ENCODE data around the gene DIP2A.

Gene DIP2A

GRCh38 chr21:46538262-46538661 lies 79.6 kb downstream of the DIP2A start:
- DNase-seq = no peak

DNA sequence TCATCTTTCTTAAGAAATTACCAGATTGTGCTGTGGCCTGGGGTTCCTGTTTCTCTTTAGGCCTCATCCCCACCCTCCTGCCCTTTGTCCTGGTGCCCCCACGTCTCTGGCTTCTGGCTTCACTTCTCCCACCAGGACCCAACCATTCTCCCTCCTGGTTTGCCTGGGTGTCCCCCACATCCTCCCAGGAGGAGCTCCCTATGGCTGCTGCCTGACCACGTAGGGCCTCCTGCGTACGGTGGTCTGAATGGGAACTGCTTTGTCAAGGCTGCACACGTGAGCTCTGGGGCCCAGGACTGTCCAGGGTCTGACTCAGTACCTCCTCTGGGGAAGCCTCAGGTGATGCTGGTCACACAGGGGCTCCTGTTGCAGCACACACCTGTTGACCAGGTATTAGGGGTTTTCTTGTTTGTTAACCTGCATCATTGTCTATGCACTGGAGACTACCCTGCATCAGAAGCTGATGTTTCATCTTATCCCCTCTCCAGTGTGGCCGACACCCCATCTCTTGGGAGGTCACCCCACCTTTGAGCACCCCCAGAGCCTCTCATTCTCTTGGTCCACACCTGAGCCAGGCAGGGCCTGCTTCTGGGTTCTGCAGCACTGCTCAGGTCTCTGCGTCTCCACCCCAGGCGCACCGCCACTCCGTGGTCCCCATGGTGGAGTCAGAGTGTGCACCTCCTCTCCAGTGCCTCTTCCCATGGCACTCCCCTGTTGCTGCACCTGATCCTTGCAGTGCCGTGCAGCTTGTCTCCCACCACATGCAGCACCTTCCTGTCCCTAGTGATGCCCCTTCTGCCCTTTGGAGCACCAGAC lies 80.4 kb downstream of the DIP2A start:
- no peak for DNase-seq

- no peak for DNase-seq
Measured at GRCh38 chr21:46540087-46540710, 81.5 kb downstream of the DIP2A start.

GRCh38 chr21:46542588-46543124 lies 84.0 kb downstream of the DIP2A start:
- DNase-seq = no peak

DNA sequence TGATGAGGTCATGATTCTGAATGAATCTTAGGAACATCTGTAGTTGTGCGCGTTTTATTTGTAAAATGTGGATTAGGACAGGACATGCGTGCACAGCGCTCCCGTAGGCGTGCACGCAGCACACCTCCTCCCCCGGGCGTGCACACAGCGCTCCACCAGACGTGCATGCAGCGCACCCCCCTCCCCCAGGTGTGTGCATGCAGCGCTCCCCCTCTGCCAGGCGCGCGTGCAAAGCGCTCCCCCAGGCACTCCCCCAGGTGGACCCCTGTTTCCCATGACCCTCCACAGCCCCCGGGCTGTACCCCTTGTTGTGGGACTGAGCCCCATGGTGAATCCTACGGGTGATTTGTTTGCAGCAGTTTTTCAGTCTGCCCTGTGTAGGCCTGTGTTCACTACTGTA lies 84.6 kb downstream of the DIP2A start:
- no peak for DNase-seq

- DNase-seq = no peak
Measured at GRCh38 chr21:46544003-46544402, 85.3 kb downstream of the DIP2A start.

GRCh38 chr21:46544824-46545223 lies 86.1 kb downstream of the DIP2A start:
- no peak for DNase-seq

GRCh38 chr21:46545363-46545762 lies 86.7 kb downstream of the DIP2A start:
- no peak for DNase-seq

- no peak for DNase-seq
Measured at GRCh38 chr21:46545911-46546310, 87.2 kb downstream of the DIP2A start.

DNA sequence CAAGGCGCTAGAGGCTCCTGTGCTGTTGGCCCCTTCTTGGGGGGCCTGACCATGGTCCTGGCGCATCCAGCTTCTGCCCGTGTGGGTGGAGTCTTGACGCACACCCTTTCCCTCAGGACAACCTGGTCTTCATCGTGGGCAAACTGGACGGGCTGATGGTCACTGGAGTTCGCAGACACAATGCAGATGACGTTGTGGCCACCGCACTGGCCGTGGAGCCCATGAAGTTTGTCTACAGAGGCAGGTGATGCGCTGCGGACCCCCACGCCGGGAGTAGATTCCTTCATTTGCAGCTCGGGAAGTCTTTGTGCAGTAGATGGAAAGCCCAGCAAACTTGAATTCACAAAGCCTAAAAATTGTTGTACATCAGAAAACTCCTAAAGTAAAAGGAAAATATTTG lies 88.1 kb downstream of the DIP2A start:
- no peak for DNase-seq

- DNase-seq = no peak
Measured at GRCh38 chr21:46549650-46550049, 91.0 kb downstream of the DIP2A start.

DNA sequence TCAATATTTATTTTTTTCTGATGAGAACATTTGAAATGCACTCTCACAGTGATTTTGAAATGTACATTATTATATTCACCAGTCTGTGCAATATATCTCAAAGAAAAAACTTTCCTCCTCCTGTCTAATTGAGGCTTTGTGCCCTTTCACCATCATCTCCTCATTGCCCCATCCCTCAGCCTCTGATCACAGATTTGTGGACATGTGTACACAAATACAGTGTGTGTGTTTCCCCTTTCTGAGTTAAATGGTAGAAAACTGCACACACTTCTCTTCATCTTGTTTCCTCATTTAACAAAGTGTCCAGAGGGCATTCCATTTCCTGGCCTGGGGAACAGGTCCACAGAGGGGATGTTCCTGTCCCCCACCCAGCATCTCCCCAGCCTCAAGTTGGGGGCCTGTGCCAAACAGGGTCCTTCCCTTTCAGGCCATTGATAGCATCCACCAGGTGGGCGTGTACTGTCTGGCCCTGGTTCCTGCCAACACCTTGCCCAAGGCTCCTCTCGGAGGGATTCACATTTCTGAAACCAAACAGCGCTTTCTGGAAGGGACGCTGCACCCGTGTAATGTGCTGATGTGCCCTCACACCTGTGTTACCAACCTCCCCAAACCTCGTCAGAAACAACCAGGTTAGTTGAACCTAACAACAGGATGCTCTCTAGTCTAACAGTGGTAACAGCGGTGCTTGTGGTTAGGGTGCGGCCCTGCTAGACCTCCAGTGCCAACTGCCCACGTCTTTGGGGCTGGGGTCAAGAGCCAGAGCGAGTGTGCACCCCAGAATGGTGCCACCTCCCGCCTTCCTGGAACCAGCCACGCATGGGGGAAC lies 91.6 kb downstream of the DIP2A start:
- DNase-seq = no peak

DNA sequence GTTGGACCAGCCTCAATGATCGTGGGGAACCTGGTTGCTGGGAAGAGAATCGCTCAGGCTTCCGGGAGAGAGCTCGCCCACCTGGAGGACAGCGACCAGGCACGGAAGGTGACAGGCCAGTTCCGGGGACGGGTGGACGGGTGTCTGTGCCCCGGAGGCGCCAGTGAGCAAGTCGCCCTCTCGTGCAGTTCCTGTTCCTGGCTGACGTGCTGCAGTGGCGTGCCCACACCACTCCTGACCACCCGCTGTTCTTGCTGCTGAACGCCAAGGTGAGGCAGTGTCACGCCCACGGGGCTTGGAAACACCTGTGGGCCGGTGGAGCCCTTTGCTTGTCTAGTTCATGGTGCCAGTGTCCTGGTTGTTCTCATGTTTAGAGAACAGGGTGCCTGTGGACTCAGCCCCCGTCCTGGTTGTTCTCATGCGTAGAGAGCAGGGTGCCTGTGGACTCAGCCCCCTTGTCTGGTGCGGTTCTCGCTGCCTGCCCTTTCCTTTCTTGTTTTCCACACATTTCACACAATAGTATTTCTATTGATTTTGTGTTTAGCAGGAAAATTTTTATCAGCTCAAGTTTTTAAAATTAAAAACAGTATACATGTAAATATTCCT lies 93.0 kb downstream of the DIP2A start:
- DNase-seq = no peak

DNA sequence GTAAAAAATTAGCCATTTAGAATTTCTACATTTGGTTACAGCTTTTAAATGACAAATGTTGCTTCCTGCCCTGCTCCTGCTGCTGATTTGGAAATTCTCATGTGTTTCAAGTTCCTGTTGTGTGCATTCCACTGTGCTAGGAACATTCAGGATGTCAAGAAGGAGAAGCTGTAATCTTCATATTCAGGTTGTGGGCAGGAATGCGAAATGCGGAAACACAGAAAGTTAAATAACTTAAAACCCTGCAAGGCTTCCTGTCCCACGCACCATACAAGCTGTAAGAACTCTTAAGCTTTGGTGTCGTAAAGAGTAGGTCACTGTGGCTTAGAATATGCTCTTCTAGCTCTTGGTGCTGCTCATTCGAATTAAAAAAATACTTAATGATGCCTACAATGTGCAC lies 93.6 kb downstream of the DIP2A start:
- DNase-seq = no peak

DNA sequence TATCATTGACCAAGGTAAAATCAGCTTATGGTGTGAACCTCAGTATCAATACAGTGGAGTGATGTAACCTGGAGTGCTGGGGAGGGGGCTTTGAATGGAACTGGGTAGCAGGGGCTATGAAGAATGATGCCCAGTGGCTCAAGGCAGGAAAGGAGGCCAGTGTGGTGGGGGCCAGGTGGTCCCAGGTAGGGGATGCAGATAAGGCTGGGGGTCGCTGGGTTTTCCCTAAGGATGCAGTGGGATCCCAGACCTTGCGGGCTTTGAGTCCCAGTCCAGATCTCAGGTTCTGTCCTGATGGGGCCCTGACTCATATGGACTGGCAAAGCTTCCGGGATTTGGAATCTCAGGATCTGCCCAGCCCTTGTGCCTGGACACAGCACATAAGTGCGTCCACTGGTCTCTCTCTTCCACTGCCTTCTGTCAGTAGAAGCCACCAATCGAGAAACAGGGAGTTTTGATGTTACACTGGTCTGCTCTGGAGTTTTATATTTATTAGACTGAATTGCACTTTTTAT lies 94.2 kb downstream of the DIP2A start:
- DNase-seq = no peak

DNA sequence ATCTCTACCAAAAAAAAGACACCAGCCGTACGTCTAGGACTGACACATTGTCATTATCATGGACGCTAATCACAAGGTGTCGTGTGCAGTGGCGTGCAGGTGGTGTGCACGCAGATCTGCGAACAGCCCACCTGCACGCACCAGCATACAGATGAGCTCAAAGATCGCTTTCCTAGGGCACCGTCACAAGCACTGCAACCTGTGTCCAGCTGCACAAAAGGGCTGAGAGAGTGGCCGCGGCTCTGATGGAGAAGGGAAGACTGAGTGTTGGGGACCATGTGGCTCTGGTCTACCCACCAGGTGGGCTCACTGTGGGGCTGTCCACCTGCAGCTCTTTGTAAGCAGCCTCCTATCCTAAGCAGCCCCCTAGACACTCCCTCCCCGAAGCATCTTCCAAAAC lies 95.3 kb downstream of the DIP2A start:
- DNase-seq = no peak

GRCh38 chr21:46554431-46555224 lies 95.9 kb downstream of the DIP2A start:
- DNase-seq = no peak

- no peak for DNase-seq
Measured at GRCh38 chr21:46555225-46555617, 96.5 kb downstream of the DIP2A start.

DNA sequence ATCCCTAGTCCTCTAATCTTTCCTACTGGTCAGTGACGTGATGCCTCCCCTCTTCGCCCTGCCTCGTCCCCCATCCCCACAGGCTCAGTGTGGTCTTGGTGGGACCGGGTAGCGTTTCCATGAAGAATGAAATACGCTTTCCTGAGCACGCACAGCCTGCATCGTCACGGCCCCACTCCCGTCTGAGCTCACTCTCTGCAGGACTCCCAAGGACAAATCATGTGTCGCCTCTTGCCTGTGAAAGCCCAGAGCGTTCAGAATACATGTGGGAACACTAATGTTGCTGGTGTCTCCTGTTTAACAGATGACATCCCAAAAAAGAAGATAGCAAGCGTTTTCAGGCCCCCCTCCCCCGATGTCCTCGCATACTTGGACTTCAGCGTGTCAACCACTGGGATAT lies 97.0 kb downstream of the DIP2A start:
- DNase-seq = no peak

DNA sequence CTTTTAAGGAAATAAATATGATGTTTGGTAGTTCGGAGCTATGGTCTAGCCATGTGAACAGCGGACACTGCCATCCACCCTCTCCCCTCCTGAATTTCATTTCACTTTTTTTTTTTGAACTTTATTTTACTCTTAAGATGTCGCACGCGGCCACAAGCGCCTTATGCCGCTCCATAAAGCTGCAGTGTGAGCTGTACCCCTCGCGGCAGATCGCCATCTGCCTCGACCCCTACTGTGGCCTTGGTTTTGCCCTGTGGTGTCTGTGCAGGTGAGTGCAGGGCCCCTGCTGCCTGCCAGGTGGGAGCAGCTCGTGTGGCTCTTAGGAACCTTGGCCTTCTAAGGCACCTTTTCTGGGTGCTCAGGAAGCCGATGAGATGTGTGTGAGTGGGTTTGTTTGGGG lies 98.1 kb downstream of the DIP2A start:
- DNase-seq = no peak

- no peak for DNase-seq
Measured at GRCh38 chr21:46557469-46557868, 98.8 kb downstream of the DIP2A start.

DNA sequence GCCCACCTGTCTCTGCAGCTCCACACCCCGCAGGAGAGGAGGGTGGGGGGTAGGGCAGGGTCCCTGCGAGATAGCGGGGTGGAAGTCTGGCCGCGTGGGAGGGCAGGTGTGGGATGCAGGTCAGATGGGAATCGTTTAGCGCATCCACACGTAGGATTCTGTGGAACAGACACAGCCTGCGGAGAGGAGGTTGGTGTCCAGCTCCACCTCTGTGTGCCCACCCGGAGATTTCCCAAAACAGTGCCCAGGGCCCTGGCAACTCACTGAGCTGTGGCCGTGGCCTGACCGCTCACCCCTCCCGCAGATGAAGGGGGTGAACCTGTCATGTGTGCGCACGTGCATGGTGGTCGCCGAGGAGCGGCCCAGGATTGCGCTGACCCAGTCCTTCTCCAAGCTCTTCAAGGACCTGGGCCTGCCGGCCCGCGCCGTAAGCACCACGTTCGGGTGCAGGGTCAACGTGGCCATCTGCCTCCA lies 99.3 kb downstream of the DIP2A start:
- no peak for DNase-seq
